HT-29 (cell line): ENCODE data around the gene OR9G1. TPM values are rescaled to one million over a fixed set of nuclear protein-coding genes. Genes with fewer than 3 reads are reported as not detected.

Experiments used
- small RNA-seq: library from RNA; depleted of rRNA; stranded (forward); fragments of <200 nt; gene quantifications from one replicate; pipeline ENCODE3, GENCODE V24; 2014
- total RNA-seq: library from RNA; depleted of rRNA; stranded (reverse); fragments of >200 nt; shearing (Covaris generic); gene quantifications from 2 replicates; pipeline ENCODE4 v1.2.3, GENCODE V29; 2014; rRNA removed

OR9G1 gene
- total RNA-seq, 1 experiment from 2014 or later: not detected

Small RNAs within 50 kb of the gene (small RNA-seq; reads per million reads assigned to genes)
- not detected for gene AP001803.1
- not detected for gene AP004245.1
- not detected for gene MIR6128

Other genes with a start within 250 kb of the OR9G1 start
- gene OR5M3, start 225.7 kb upstream of the OR9G1 start, total RNA-seq: not detected in 2 replicates
- gene OR5M8, start 207.7 kb upstream of the OR9G1 start, total RNA-seq: not detected in 2 replicates
- gene OR5M11, start 155.8 kb upstream of the OR9G1 start, total RNA-seq: not detected in 2 replicates
- not detected in 2 replicates for gene OR5M10, start 121.4 kb upstream of the OR9G1 start, total RNA-seq
- not detected in 2 replicates for gene OR5M1, start 84.2 kb upstream of the OR9G1 start, total RNA-seq
- not detected in 2 replicates for gene OR5AP2, start 56.7 kb upstream of the OR9G1 start, total RNA-seq
- not detected in 2 replicates for gene OR5AR1, start 35.4 kb upstream of the OR9G1 start, total RNA-seq
- gene OR9G4, start 49.6 kb downstream of the OR9G1 start, total RNA-seq: not detected in 2 replicates